ENCODE measurements around the gene EI24. TPM values are rescaled to one million over a fixed set of nuclear protein-coding genes. Genes with fewer than 3 reads are reported as not detected.

Gene EI24
- total RNA-seq, 1 experiment from 2014 or later, result 82.2 TPM

DNA sequence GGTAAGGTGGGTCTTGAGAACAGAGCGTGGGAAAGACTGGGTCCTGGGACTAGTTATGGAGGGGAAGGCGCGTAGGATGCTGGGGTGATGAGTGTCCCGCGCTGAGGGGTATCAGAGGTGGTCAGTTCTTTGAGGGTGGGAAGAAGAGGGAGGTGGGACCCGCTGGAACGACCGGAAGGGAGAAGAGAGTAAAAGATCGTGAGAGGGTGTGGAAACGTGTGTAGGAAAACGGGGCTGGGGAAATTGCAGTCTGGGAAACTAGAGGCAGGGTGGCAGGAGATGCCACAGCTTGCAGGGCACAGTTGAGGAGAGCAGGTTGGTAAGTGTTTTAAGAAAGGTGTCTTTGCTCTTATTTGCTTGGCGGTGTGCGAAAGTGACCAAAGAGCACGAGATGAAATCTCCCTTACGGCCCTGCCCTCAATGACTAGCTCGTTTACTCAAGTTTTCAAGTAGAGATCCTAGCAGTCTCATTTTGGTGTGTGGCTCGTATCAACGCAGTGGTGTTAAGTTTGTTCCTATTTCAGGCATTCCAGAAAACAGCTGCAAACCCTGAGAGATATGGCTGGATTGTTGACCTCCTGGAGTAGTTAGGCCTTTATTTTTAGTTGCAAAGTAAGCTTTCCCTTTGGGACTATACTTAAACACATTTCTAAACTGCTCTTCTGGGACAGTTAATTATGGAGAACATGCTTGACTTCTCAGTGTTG is 24.0 kb downstream of the EI24 start:
- TF ChIP-seq, protein P1, sequence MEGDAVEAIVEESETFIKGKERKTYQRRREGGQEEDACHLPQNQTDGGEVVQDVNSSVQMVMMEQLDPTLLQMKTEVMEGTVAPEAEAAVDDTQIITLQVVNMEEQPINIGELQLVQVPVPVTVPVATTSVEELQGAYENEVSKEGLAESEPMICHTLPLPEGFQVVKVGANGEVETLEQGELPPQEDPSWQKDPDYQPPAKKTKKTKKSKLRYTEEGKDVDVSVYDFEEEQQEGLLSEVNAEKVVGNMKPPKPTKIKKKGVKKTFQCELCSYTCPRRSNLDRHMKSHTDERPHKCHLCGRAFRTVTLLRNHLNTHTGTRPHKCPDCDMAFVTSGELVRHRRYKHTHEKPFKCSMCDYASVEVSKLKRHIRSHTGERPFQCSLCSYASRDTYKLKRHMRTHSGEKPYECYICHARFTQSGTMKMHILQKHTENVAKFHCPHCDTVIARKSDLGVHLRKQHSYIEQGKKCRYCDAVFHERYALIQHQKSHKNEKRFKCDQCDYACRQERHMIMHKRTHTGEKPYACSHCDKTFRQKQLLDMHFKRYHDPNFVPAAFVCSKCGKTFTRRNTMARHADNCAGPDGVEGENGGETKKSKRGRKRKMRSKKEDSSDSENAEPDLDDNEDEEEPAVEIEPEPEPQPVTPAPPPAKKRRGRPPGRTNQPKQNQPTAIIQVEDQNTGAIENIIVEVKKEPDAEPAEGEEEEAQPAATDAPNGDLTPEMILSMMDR (IDR thresholded peaks at IDR 0.05; ENCODE audit: unreplicated experiment), result no peak
- H3K4me3 Mint-ChIP-seq (ENCODE audit: low read depth, unreplicated experiment), result peak overlapping the region; percentile 99
- intact Hi-C loops (cut with micrococcal nuclease; ENCODE audit: unreplicated experiment), result no loop called here
- CTCF ChIA-PET, result interaction anchor here (1.0 kb wide), 2 partner anchors 32 to 33 kb away, joined by 3 to 4 read pairs; partner anchors contain the start of gene CHEK1
- no peak for DNase-seq
- peaks cover 15% of the 10 kb centered on the region for H3K4me1 Mint-ChIP-seq (ENCODE audit: low read depth, unreplicated experiment)
- H3K9me3 Mint-ChIP-seq (ENCODE audit: low read depth, unreplicated experiment), result no peaks in the 10 kb centered on the region
- H3K27ac Mint-ChIP-seq (ENCODE audit: unreplicated experiment), result peak overlapping the region; percentile 100
- peaks cover 52% of the 10 kb centered on the region for H3K36me3 Mint-ChIP-seq (ENCODE audit: insufficient read depth, unreplicated experiment)
- BruUV-seq (replicated peaks), result no TSS peak
- no peaks in the 10 kb centered on the region for H3K27me3 Mint-ChIP-seq (ENCODE audit: unreplicated experiment)

DNA sequence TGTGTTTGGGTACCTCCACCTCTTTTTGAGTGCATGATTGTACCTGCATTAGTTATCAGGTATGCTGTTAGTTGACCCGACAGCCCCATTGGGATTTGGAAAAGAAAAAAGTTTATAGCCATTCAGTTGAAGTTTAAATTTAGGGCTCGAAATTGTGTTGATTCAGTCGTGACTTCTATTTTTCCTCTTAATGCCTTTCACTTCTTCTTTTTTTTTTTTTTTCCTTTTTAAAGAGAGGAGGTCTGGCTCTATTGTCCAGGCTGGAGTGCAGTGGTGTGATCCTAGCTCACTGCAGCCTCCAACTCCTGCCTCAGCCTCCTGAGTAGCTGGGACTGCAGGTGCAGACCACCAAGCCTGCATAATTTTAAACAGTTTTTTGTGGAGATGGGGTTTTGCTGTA is 25.7 kb downstream of the EI24 start:
- TF ChIP-seq, protein P1 (IDR thresholded peaks at IDR 0.05; ENCODE audit: unreplicated experiment), result no peak
- no peak for DNase-seq
- H3K27ac Mint-ChIP-seq (ENCODE audit: unreplicated experiment), result no peak overlapping the region
- peaks cover 52% of the 10 kb centered on the region for H3K36me3 Mint-ChIP-seq (ENCODE audit: insufficient read depth, unreplicated experiment)
- no peaks in the 10 kb centered on the region for H3K9me3 Mint-ChIP-seq (ENCODE audit: low read depth, unreplicated experiment)
- no peaks in the 10 kb centered on the region for H3K27me3 Mint-ChIP-seq (ENCODE audit: unreplicated experiment)
- intact Hi-C loops (cut with micrococcal nuclease; ENCODE audit: unreplicated experiment), result no loop called here
- no peak overlapping the region for H3K4me3 Mint-ChIP-seq (ENCODE audit: low read depth, unreplicated experiment)
- no TSS peak for BruUV-seq (replicated peaks)
- peaks cover 11% of the 10 kb centered on the region for H3K4me1 Mint-ChIP-seq (ENCODE audit: low read depth, unreplicated experiment)
- CTCF ChIA-PET, result no interaction called here

DNA sequence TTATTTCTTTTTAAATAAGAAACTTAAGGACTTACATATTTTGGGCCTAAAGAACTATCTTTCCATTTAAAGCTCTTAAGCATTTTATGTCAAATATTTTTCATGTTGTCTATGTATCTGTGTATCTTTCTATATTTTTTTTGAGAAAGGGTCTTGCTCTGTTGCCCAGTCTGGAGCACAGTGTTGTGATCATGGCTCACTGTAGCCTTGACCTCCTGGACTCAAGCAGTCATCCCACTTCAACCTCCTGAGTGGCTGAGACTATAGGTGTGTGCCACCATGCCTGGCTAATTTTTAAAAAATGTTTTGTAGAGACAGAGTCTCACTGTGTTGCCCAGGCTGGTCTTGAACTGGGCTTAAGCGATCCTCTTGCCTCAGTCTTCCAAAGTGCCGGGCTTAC is 31.4 kb downstream of the EI24 start:
- Mint-ChIP-seq H3K36me3 (ENCODE audit: insufficient read depth, unreplicated experiment) (peaks cover 29% of the 10 kb centered on the region), H3K27me3 (ENCODE audit: unreplicated experiment) (no peaks in the 10 kb centered on the region), H3K4me1 (ENCODE audit: low read depth, unreplicated experiment) (peaks cover 4% of the 10 kb centered on the region), H3K9me3 (ENCODE audit: low read depth, unreplicated experiment) (no peaks in the 10 kb centered on the region), H3K27ac (ENCODE audit: unreplicated experiment) (no peak overlapping the region), H3K4me3 (ENCODE audit: low read depth, unreplicated experiment) (no peak overlapping the region)
- intact Hi-C loops (cut with micrococcal nuclease; ENCODE audit: unreplicated experiment), result no loop called here
- no peak for DNase-seq
- TF ChIP-seq, protein P1 (IDR thresholded peaks at IDR 0.05; ENCODE audit: unreplicated experiment), result no peak
- BruUV-seq (replicated peaks), result no TSS peak
- CTCF ChIA-PET, result no interaction called here

DNA sequence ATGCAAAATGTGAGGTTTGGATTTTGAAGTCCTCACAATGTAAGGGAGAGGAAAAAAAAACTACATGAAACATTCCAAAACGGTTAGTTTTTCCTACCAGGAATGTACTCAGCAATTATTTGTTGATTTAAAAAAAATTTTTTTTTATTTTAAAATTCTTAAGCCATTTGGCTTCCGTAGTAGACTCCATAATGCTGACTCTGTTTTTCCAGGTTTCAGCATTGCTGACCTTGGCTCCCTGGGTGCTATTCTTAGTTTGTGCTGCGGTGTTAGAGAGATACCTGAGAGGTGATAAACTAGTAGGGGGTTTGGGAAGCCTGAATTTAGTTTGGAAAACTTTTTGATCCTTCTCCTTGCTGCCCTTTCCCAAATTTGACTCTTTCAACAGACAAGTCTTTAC is 33.9 kb downstream of the EI24 start:
- TF ChIP-seq, protein P1 (IDR thresholded peaks at IDR 0.05; ENCODE audit: unreplicated experiment), result no peak
- Mint-ChIP-seq H3K4me3 (ENCODE audit: low read depth, unreplicated experiment) (no peak overlapping the region), H3K4me1 (ENCODE audit: low read depth, unreplicated experiment) (no peaks in the 10 kb centered on the region), H3K36me3 (ENCODE audit: insufficient read depth, unreplicated experiment) (peaks cover 24% of the 10 kb centered on the region), H3K9me3 (ENCODE audit: low read depth, unreplicated experiment) (no peaks in the 10 kb centered on the region), H3K27ac (ENCODE audit: unreplicated experiment) (no peak overlapping the region), H3K27me3 (ENCODE audit: unreplicated experiment) (no peaks in the 10 kb centered on the region)
- BruUV-seq (replicated peaks), result no TSS peak
- DNase-seq, result no peak
- intact Hi-C loops (cut with micrococcal nuclease; ENCODE audit: unreplicated experiment), result no loop called here
- CTCF ChIA-PET, result no interaction called here
